ENCODE data around the gene MTUS2. TPM values are rescaled to one million over a fixed set of nuclear protein-coding genes. Genes with fewer than 3 reads are reported as not detected.

The MTUS2 gene
- total RNA-seq, 1 experiment from 2014 or later = 0.35 TPM

DNA sequence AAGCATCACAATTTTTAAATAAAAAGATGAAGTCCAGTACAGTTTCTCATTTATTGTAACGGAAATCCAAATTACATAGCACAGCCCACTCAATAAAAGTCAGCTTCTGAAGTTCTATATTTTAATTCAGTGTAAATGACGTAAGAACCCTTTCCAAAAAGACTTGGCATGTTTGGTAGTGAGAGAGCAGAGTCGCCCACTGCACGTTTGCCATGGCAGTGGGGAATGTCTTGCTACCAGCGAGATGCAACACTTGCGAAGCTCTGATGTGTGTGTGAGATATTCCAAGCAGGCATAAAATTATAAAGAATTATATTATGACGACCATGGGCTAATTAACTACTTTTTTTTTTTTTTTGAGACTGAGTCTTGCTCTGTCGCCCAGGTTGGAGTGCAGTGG lies 585.3 kb downstream of the MTUS2 start:
- Histone ChIP-seq H3K79me1 (ENCODE audit: insufficient read depth, low read depth, low read length, poor library complexity, severe bottlenecking) (no peaks in the 10 kb centered on the region), H2BK120ac (ENCODE audit: low read depth, low read length, poor library complexity, severe bottlenecking) (no peak overlapping the region), H3K9me3 (ENCODE audit: control insufficient read depth, low read depth, low read length) (no peaks in the 10 kb centered on the region), H3T11ph (ENCODE audit: low read length) (no peak overlapping the region), H2AK5ac (ENCODE audit: insufficient read length, low read length) (no peak overlapping the region), H4K5ac (ENCODE audit: insufficient read length, low read depth, low read length) (no peak overlapping the region), H2BK5ac (ENCODE audit: insufficient read length, low read length) (no peak overlapping the region), H2BK20ac (ENCODE audit: low read depth, low read length, poor library complexity, severe bottlenecking) (no peak overlapping the region), H3K4me2 (ENCODE audit: insufficient read depth, insufficient read length, low read length) (no peak overlapping the region), H4K8ac (replicated peaks; ENCODE audit: insufficient read length, low read depth, low read length) (no peak overlapping the region), H3K23ac (ENCODE audit: insufficient read length, low read depth, low read length) (no peak overlapping the region), H3K4ac (ENCODE audit: low read depth, low read length) (no peak overlapping the region), H3K9ac (ENCODE audit: extremely low read depth, insufficient read length, low read length) (no peak overlapping the region), H4K91ac (ENCODE audit: insufficient read length, low read depth, low read length) (no peak overlapping the region), H3K79me2 (ENCODE audit: insufficient read depth, low read length) (no peaks in the 10 kb centered on the region), H3K27me3 (ENCODE audit: insufficient read depth, low read length) (no peaks in the 10 kb centered on the region), H3K18ac (ENCODE audit: insufficient read length, low read depth, low read length) (no peak overlapping the region), H2AFZ (ENCODE audit: low read length) (no peak overlapping the region), H4K20me1 (ENCODE audit: control insufficient read depth, insufficient read depth, insufficient read length) (no peaks in the 10 kb centered on the region), H3K23me2 (ENCODE audit: insufficient read length, low read depth, low read length, poor library complexity, severe bottlenecking) (no peaks in the 10 kb centered on the region), H3K14ac (ENCODE audit: insufficient read depth, low read length) (no peak overlapping the region), H2BK15ac (ENCODE audit: low read depth, low read length) (no peak overlapping the region), H3K4me1 (ENCODE audit: insufficient read depth, low read length) (no peaks in the 10 kb centered on the region), H3K27ac (ENCODE audit: insufficient read length, low read depth, low read length) (no peak overlapping the region), H3K56ac (ENCODE audit: insufficient read length, low read depth, low read length) (no peak overlapping the region), H2BK12ac (ENCODE audit: insufficient read length, low read depth, low read length) (no peak overlapping the region)
- peaks cover 10 to 13% of the 10 kb centered on the region in 2 experiments for H3K4me1 Mint-ChIP-seq
- no peaks in the 10 kb centered on the region for H3K27me3 Mint-ChIP-seq (ENCODE audit: low read depth)
- WGBS (ENCODE audit: extremely low coverage, insufficient read length, low lambda C conversion rate) = no CpG with 5 or more reads among the region's 8 CpGs
- TF ChIP-seq, protein P1, sequence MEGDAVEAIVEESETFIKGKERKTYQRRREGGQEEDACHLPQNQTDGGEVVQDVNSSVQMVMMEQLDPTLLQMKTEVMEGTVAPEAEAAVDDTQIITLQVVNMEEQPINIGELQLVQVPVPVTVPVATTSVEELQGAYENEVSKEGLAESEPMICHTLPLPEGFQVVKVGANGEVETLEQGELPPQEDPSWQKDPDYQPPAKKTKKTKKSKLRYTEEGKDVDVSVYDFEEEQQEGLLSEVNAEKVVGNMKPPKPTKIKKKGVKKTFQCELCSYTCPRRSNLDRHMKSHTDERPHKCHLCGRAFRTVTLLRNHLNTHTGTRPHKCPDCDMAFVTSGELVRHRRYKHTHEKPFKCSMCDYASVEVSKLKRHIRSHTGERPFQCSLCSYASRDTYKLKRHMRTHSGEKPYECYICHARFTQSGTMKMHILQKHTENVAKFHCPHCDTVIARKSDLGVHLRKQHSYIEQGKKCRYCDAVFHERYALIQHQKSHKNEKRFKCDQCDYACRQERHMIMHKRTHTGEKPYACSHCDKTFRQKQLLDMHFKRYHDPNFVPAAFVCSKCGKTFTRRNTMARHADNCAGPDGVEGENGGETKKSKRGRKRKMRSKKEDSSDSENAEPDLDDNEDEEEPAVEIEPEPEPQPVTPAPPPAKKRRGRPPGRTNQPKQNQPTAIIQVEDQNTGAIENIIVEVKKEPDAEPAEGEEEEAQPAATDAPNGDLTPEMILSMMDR (conservative IDR thresholded peaks at IDR 0.05) = no peak
- H3K9me3 Mint-ChIP-seq = no peaks in the 10 kb centered on the region
- H3K36me3 Mint-ChIP-seq (ENCODE audit: insufficient read depth in 1 of 3, low read depth in 3 of 3) = no peaks in the 10 kb centered on the region
- no peak overlapping the region for H3K27ac Mint-ChIP-seq
- DNase-seq = no peak
- H3K4me3 Mint-ChIP-seq = no peak overlapping the region

Measured in H9 (cell line).